HUES6 (cell line): ENCODE data around the gene RBM18.

Experiments used
- H3K27ac ChIP-seq: 2 replicates; pipeline ENCODE4 v1.7.0; 2013; ENCODE audit warnings: low read depth, mild to moderate bottlenecking, low read length, inconsistent platforms
- H3K27me3 ChIP-seq: 2 replicates; pipeline ENCODE4 v1.6.1; 2013; ENCODE audit warnings: low read length; ENCODE audit not compliant: control insufficient read depth, insufficient read depth
- H3K36me3 ChIP-seq: 2 replicates; pipeline ENCODE4 v1.6.1; 2013; ENCODE audit warnings: low read length; ENCODE audit not compliant: control insufficient read depth, insufficient read depth
- H3K4me1 ChIP-seq: 2 replicates; pipeline ENCODE4 v1.6.1; 2013; ENCODE audit warnings: low read length; ENCODE audit not compliant: control insufficient read depth, insufficient read depth
- H3K4me3 ChIP-seq: 2 replicates; pipeline ENCODE4 v1.5.1; 2013; ENCODE audit warnings: low read depth, low read length
- H3K9ac ChIP-seq: one replicate; pipeline ENCODE4 v1.6.1; 2013; ENCODE audit warnings: mild to moderate bottlenecking, low read length
- H3K9me3 ChIP-seq: 2 replicates; pipeline ENCODE4 v1.6.1; 2013; ENCODE audit warnings: low read depth, low read length; ENCODE audit not compliant: control insufficient read depth, insufficient read depth

The RBM18 gene

DNA sequence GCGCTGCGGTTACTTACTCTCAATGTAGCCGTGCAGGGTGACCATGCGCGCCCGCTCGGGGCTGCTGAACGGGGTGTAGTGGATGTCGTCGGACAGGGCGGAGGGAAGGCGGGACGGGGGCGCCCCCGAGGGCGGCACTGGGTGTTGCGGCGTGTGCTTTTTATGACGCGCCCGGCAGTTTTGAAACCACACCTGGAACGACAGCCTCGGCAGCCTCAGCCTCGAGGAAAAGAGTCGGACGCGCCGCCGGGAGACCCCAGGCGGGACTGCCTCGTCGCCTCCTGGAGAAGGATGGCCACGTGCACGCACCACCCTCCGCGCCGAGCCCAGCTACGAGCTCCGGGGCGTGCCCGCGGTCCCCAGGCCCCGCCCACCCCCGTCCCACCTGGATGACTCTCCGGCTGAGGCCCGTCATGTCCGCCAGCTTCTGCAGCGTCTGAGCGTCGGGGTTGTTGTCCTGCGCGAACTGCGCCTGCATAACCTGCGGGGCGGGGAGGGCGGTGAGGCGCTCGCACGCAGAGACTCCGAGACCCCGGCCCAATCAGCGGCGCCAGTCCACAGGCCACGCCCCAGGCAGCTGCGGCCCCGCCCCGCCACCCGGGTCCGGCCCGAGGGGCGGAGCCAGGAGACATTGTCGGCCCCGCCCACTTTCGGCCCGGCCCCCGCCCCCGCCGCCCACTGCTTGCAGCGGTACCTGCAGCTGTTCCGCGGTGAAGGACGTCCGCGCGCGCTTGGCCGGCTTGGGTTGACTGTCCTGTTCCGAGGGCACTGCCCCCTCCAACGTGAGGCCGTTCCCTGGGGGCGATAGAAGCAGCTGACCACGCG, 50.8 kb downstream of the RBM18 start:
- H3K4me3 ChIP-seq: peak overlapping the region; percentile 58
- no peak overlapping the region for H3K27ac ChIP-seq
- H3K9me3 ChIP-seq: no peaks in the 10 kb centered on the region
- no peak overlapping the region for H3K9ac ChIP-seq
- H3K27me3 ChIP-seq: peaks cover 84% of the 10 kb centered on the region
- no peaks in the 10 kb centered on the region for H3K36me3 ChIP-seq
- peaks cover 9% of the 10 kb centered on the region; the same call in 1 of the 2 replicates for H3K4me1 ChIP-seq

DNA sequence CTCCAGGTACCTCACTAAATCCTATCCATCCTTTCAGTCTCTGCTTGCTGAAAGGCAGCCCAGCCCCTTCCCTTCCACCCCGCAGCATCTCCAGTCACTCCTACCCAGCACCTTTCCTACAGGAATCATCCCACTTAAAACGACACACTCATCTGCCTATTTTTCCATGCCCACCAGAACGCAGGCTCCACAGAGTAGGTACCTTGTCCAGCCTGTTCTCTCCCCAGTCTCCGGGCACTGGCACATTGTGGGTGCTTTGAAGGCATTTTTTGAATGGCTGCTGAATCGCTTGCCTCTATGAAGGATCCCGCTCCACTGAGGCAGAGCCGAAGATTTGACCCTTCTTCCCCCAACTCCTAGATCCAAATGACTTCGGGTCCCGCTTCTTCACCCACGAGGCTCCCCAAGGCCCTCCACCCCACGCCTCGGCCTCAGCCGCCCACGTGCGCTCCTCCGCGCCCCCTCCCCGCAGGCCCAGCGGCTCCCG, 51.5 kb downstream of the RBM18 start:
- 0 out of 2 replicates have a peak, but pooled peaks cover 3% of the 10 kb centered on the region for H3K4me1 ChIP-seq
- H3K9me3 ChIP-seq: no peaks in the 10 kb centered on the region
- peaks cover 78% of the 10 kb centered on the region for H3K27me3 ChIP-seq
- H3K27ac ChIP-seq: no peak overlapping the region
- H3K36me3 ChIP-seq: no peaks in the 10 kb centered on the region
- H3K4me3 ChIP-seq: peak overlapping the region; percentile 51; the same call in 1 of the 2 replicates
- H3K9ac ChIP-seq: no peak overlapping the region

DNA sequence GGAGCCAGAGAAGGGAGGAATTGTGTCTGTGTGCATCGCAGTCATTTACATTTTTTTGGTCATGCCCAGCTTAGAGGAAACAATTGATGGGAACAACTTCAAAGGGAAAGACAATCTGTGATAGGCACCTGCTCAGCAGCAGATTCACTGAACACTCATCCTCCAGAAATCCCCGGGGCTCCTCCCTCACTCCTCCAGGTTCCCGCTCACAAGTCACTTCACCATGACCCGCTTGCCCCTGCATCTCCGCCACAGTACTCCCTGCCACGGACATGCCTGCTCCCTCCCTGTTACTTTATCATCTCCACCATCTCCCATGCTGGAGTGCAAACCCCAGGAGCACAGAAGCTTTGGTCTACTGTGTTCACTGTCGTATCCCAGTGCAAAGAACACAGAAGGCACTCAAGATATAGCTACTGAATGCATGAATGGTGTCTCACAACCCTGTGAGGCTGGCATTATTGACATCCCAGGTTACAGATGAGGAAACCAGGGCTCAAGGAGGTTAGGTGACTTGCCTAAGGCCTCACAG, 52.1 kb downstream of the RBM18 start:
- no peaks in the 10 kb centered on the region for H3K36me3 ChIP-seq
- no peak overlapping the region for H3K9ac ChIP-seq
- H3K27me3 ChIP-seq: peaks cover 72% of the 10 kb centered on the region
- H3K4me1 ChIP-seq: 0 out of 2 replicates have a peak, but pooled peaks cover 3% of the 10 kb centered on the region
- no peaks in the 10 kb centered on the region for H3K9me3 ChIP-seq
- H3K4me3 ChIP-seq: no peak overlapping the region
- no peak overlapping the region for H3K27ac ChIP-seq

DNA sequence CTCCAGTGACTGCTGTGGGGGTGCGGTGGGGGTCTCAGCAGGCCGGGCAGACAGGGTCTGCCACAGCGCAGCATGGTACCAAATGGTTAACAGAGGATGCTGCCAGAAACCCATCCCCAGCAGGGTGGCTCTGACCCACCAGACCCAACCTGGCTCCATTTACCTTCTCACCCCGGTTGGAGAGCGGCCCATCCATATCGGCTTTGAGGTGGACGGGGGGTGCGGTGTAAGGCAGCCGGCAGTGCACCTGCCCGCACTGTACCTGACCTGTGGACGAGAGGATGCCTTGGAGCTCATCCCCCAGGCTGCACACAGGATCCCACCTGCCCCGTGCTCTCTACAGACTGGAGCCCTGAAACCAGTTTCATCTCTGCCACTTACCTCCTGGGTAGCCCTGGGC, 55.2 kb downstream of the RBM18 start:
- Histone ChIP-seq H3K4me3 (no peak overlapping the region), H3K27ac (no peak overlapping the region), H3K9ac (no peak overlapping the region), H3K4me1 (peaks cover 10% of the 10 kb centered on the region), H3K9me3 (no peaks in the 10 kb centered on the region), H3K36me3 (no peaks in the 10 kb centered on the region), H3K27me3 (peaks cover 47% of the 10 kb centered on the region)

DNA sequence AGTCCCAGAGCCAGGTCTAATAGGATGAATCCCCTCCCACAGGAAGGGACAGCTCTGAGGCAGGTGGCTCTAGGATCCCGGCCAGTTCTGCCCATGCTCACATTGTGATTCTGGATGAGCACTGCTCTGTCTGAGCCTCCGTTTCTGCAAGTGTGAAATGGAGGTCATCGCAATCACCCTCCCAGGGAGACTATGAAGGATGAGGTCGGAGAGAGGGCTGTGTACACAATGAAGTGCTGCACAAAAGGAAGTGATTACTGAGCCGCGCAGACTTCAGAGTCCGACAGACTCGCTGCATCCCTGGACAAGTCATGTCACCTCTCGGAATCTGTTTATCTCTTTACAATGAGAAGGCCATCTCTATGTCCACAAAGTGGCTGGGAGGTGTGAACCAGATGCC, 57.5 kb downstream of the RBM18 start:
- no peak overlapping the region for H3K9ac ChIP-seq

DNA sequence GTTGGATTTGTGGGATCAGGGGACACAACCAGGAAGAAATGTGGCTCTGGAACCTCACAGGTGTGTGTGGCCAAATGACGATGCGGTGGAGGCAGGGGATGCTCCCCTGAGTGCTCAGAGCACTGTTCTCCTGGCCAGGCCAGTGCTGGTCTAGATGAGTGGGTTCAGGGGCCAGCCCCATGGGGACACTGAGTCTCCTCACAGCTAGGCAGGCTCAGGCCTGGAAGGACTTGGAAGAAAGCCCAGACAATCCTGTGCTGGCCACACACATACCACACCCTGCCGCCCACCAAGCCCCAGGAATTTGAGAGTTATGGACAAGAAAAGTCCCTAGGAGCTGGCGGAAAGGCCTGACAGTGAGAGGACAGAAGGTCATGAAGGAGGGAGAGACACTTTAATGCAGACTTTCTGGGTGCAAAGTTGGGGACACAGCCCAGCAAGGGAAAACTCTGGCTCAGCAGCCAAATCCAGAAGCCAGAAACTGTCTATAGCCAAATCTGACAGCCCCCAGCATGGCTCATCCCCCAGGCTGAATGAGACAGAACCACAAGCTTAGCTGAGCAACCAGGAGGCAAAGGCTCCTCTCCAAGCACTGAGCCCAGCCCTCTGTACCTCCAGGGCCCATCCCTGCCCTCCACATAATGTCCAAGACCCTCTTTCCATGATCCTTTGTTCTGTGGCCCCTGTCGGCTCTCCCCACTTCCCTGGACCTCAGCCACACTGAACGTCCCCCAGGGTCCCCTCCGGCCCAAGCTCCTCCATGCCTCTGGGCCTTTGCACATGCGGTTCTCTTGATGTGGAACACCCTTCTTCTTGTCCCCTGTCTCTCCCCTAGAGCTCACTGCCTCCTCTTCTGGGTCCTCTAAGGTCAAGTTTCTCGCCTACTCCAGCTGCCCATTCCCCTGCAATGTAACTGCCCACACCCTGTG, 58.3 kb downstream of the RBM18 start:
- Histone ChIP-seq H3K4me3 (no peak overlapping the region), H3K9ac (no peak overlapping the region), H3K27ac (no peak overlapping the region), H3K9me3 (no peaks in the 10 kb centered on the region), H3K27me3 (peaks cover 18% of the 10 kb centered on the region), H3K4me1 (peaks cover 14% of the 10 kb centered on the region), H3K36me3 (no peaks in the 10 kb centered on the region)

More for the DNA sequence above, 57.5 kb downstream of the RBM18 start:
- Histone ChIP-seq H3K27ac (no peak overlapping the region), H3K27me3 (peaks cover 25% of the 10 kb centered on the region), H3K9me3 (no peaks in the 10 kb centered on the region), H3K4me3 (no peak overlapping the region), H3K4me1 (peaks cover 14% of the 10 kb centered on the region), H3K36me3 (no peaks in the 10 kb centered on the region)

DNA sequence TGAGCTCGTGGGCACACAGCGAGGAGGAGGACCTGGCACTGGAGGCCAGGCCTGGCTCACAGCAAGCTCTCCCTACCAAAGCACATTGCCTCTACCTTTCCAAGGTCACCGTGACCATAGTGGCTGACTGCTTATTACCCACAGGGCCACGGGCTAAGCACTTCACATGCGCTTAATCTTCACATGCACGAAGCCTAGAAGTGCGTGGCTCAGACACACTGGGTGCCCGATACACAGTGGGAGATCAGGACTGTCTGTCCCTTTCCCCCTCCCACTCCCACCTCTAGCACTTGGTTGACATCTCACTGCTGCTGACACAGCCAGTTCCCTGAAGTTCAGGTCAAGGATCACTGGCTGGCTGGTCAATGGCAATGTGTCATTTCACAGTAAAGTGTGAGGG, 59.5 kb downstream of the RBM18 start:
- Histone ChIP-seq H3K27me3 (peaks cover 7% of the 10 kb centered on the region; the same call in 1 of the 2 replicates), H3K36me3 (no peaks in the 10 kb centered on the region), H3K9me3 (no peaks in the 10 kb centered on the region), H3K4me3 (no peak overlapping the region), H3K4me1 (peaks cover 14% of the 10 kb centered on the region), H3K9ac (no peak overlapping the region), H3K27ac (no peak overlapping the region)

DNA sequence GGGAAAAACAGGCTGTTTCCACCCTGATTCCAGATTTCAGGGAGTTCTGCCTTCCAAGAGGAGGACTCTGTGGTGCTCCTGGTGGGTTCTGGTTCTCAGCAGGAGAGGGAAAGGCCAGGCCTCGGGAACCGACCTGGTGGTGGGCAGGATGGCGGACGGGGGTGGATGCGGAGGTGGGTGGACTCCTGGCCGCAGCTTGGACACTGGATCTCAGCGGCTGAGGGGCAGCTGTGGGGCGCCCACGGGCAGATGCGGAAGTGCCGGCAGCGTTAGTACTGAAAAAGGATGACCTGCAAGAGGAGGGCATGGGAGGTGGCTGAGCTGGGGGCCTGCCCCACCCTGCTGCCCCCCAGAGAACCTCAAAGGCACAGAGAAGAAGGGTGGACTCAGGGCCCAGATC, 60.1 kb downstream of the RBM18 start:
- no peak overlapping the region for H3K27ac ChIP-seq
- H3K4me1 ChIP-seq: peaks cover 14% of the 10 kb centered on the region
- H3K4me3 ChIP-seq: no peak overlapping the region
- H3K27me3 ChIP-seq: peaks cover 6% of the 10 kb centered on the region; the same call in 1 of the 2 replicates
- H3K9me3 ChIP-seq: no peaks in the 10 kb centered on the region
- no peaks in the 10 kb centered on the region for H3K36me3 ChIP-seq
- H3K9ac ChIP-seq: no peak overlapping the region

DNA sequence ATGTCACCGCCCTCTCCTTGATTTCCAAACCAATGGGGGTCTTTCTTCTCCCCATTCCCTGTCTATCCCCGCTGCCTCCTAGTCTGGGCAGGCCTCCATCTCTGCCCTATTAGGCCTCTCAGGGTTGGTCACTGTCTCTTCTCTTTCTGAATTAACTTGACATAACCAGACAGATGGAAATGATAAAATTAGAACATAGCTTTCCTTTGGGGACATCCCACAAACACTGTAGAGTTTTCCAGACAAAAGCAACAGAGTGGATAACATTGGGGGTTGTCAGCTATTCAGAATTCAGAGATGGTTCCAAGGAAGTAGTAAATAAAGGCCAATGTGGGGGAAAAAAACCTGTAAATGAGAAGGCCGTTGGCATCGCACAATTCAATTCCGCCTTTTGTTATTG, 60.6 kb downstream of the RBM18 start:
- no peak overlapping the region for H3K27ac ChIP-seq
- no peak overlapping the region for H3K4me3 ChIP-seq
- H3K9ac ChIP-seq: no peak overlapping the region
- H3K4me1 ChIP-seq: peaks cover 14% of the 10 kb centered on the region
- H3K36me3 ChIP-seq: no peaks in the 10 kb centered on the region
- H3K9me3 ChIP-seq: no peaks in the 10 kb centered on the region
- H3K27me3 ChIP-seq: peaks cover 6% of the 10 kb centered on the region; the same call in 1 of the 2 replicates

DNA sequence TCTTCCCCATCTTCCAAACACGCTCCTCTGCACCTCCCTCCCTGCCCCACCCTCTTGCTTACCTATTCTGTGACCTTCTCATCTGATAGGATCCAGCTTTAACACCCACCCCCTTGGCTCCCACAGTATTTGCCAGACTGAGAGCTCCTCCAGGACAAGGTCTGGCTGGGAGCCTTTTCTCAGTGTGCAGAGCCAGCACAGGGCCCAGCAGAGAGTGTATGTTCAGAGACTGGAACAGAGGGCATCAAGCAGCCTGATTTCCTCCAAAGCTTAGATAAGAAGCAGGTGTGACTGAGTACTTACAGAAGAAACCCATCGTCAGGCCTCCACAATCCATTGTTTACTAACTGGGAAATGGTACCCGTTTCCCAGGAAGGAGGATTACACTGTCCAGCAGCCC, 62.5 kb downstream of the RBM18 start:
- peaks cover 20% of the 10 kb centered on the region for H3K4me1 ChIP-seq
- H3K36me3 ChIP-seq: no peaks in the 10 kb centered on the region
- H3K4me3 ChIP-seq: no peak overlapping the region
- no peaks in the 10 kb centered on the region for H3K9me3 ChIP-seq
- H3K27me3 ChIP-seq: peaks cover 6% of the 10 kb centered on the region; the same call in 1 of the 2 replicates
- no peak overlapping the region for H3K9ac ChIP-seq
- no peak overlapping the region for H3K27ac ChIP-seq
